ENCODE data around the gene KANSL1L.
"Not testable (repeated sequence)": the region's sequence is repeated elsewhere in the genome, so short reads cannot be mapped to it uniquely, and the experiment has no call there.

The KANSL1L gene

GRCh38 chr2:210171309-210172218, at the start of gene KANSL1L:
Gene KANSL1L (minus strand): TSS chr2:210171409. CDS start chr2:210154582, 16,827 bp downstream.
- peak; percentile 95 for DNase-seq

- DNase-seq, result no peak
Measured at GRCh38 chr2:210215120-210215519, 43.9 kb upstream of the KANSL1L start.

- DNase-seq, result no peak
Measured at GRCh38 chr2:210210185-210210584, 39.0 kb upstream of the KANSL1L start.

- DNase-seq, result no peak
Measured at GRCh38 chr2:210207929-210208328, 36.7 kb upstream of the KANSL1L start.

- DNase-seq, result no peak
Measured at GRCh38 chr2:210203558-210203957, 32.3 kb upstream of the KANSL1L start.

GRCh38 chr2:210203147-210203546, 31.9 kb upstream of the KANSL1L start:
- no peak for DNase-seq

- DNase-seq, result no peak
Measured at GRCh38 chr2:210199854-210200253, 28.6 kb upstream of the KANSL1L start.

GRCh38 chr2:210199186-210199765, 28.1 kb upstream of the KANSL1L start:
- peak; percentile 50 for DNase-seq

GRCh38 chr2:210198326-210198725, 27.1 kb upstream of the KANSL1L start:
- no peak for DNase-seq

- DNase-seq, result no peak
Measured at GRCh38 chr2:210197720-210198119, 26.5 kb upstream of the KANSL1L start.

- peak; percentile 49 for DNase-seq
Measured at GRCh38 chr2:210195101-210195852, 24.1 kb upstream of the KANSL1L start.

- DNase-seq, result no peak
Measured at GRCh38 chr2:210190345-210190744, 19.1 kb upstream of the KANSL1L start.

- DNase-seq, result no peak
Measured at GRCh38 chr2:210189452-210190138, 18.4 kb upstream of the KANSL1L start.

GRCh38 chr2:210188755-210189154, 17.5 kb upstream of the KANSL1L start:
- DNase-seq, result no peak

- no peak for DNase-seq
Measured at GRCh38 chr2:210188190-210188589, 17.0 kb upstream of the KANSL1L start.

GRCh38 chr2:210183936-210184335, 12.7 kb upstream of the KANSL1L start:
- DNase-seq, result not testable (repeated sequence)

GRCh38 chr2:210181606-210182088, 10.4 kb upstream of the KANSL1L start:
- DNase-seq, result not testable (repeated sequence)

GRCh38 chr2:210181033-210181605, 9.9 kb upstream of the KANSL1L start:
- not testable (repeated sequence) for DNase-seq

GRCh38 chr2:210180477-210180876, 9.3 kb upstream of the KANSL1L start:
- DNase-seq, result no peak

GRCh38 chr2:210179351-210179990, 8.3 kb upstream of the KANSL1L start:
- no peak for DNase-seq

- no peak for DNase-seq
Measured at GRCh38 chr2:210177769-210178168, 6.6 kb upstream of the KANSL1L start.

- not testable (repeated sequence) for DNase-seq
Measured at GRCh38 chr2:210177115-210177514, 5.9 kb upstream of the KANSL1L start.
